ENCODE measurements around the gene KPNA3. TPM values are rescaled to one million over a fixed set of nuclear protein-coding genes. Genes with fewer than 3 reads are reported as not detected.

Gene KPNA3
- total and polyA plus RNA-seq, 4 donors: 10.9 to 22.0 (median 16.6) TPM

DNA sequence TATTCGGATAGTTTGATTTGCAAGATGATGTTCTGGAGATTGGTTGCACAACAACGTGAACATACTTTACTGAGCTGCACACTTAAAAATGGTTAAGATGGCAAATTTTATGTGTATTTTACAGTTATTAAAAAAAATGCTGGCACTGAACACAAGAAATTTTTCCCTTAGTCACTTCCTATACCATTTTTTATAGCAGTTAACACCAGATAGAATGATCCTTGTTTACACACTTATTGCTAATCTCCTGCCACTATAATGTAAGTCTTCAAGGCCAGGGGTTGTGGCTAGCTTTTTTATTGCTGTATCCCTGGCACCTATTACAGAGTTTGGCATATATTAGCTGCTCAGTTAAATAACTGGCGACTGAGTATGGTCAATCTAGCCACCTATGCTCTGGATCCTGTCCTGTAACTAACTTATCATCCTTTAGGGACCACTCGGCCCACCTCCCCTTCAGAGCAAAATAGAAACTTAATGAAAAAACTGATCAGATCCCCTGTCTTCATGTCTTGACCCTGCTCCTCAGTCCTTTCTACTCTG is 99.2 kb downstream of the KPNA3 start (continued):
- TF ChIP-seq CTCF (IDR thresholded peaks at IDR 0.05; ENCODE audit: low read depth, low read length, missing input control) (no peak), JUND (IDR thresholded peaks at IDR 0.05) (no peak), RXRA (IDR thresholded peaks at IDR 0.05) (no peak), ZBTB33 (IDR thresholded peaks at IDR 0.05) (no peak)
- TF ChIP-seq, protein P1, sequence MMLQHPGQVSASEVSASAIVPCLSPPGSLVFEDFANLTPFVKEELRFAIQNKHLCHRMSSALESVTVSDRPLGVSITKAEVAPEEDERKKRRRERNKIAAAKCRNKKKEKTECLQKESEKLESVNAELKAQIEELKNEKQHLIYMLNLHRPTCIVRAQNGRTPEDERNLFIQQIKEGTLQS (IDR thresholded peaks at IDR 0.05): no peak

DNA sequence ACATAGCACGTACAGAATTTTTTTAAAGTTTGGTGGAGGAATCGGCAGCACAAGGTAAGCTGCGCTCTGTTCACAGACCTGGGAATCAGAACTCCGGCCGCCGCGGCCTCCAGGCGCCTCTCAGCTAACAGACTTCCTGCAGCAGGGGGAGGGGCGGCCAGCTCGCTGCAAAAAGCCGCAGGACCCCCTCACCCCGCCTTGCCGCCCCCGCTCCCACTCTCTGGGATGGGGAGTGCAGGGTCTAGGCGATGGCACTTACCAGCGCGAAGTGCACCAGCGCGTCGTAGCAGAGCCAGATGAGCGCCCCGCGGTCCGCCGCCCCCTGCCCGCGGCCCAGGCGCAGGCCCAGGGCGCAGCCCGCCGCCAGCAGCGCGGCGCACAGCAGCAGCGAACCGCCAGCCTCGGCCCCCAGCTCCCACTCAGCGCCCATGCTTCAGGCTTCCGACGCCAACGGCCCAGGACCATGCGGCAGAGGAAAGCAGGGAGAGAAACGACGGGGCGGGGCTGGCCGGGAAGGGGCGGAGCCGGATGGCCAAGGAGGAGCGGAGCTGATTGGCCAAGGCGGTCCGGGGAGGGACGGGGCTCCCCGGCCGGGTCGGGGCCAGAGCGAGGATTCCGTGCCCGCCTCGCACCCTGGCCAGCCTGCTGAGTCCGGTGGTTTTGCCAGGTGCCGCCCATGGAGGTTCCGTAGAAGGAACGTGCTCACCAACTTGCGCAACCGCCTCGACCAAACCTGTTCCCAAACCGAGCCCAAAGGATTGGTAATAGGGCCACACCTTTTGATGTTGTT is 101.3 kb downstream of the KPNA3 start, which contains the start of gene EBPL:
EBPL (minus strand) TSS at position 492 of the 790 bp plus-strand sequence; CDS start at position 430, 62 bp downstream.
- Histone ChIP-seq H3K4me1 (ENCODE audit: control insufficient read depth in 4 of 4, insufficient read depth in 4 of 4, low read length in 3 of 4) (peaks cover 0 to 20% (median 5%) of the 10 kb centered on the region in 4 donors), H3K9ac (ENCODE audit: low read depth in 1 of 2, low read length in 2 of 2) (peak within 1 kb of the TSS; percentile 73 to 86), H3K27ac (ENCODE audit: low read depth in 1 of 2, low read length in 2 of 2) (peak within 1 kb of the TSS; percentile 89 to 93), H3K36me3 (ENCODE audit: control insufficient read depth in 4 of 4, insufficient read depth in 3 of 4, low read depth in 1 of 4, low read length in 3 of 4) (peaks cover 0 to 7% (median 3%) of the 10 kb centered on the region in 4 donors), H3K9me3 (ENCODE audit: control insufficient read depth in 4 of 4, low read length in 3 of 4) (no peaks in the 10 kb centered on the region), H3K4me3 (ENCODE audit: low read depth in 1 of 3, low read length in 3 of 3) (peak within 1 kb of the TSS; percentile 83 to 95 (median 93)), H3K27me3 (ENCODE audit: control insufficient read depth in 4 of 4, insufficient read depth in 4 of 4, low read length in 3 of 4) (no peaks in the 10 kb centered on the region)
- peak; percentile 97 for DNase-seq (ENCODE audit: low spot score)
- TF ChIP-seq EGR1 (IDR thresholded peaks at IDR 0.05; ENCODE audit: low read depth in 2 of 2): no peak
- TF ChIP-seq GABPA (IDR thresholded peaks at IDR 0.05 in 1 of 2, conservative IDR thresholded peaks at IDR 0.05 in 1 of 2): peak in 1 of 2 donors; percentile 30
- TF ChIP-seq FOXA2 (IDR thresholded peaks at IDR 0.05): no peak
- peak in 1 of 2 donors; percentile 29 for TF ChIP-seq JUND (IDR thresholded peaks at IDR 0.05)
- TF ChIP-seq HNF4A (conservative IDR thresholded peaks at IDR 0.05): peak in 1 of 2 donors; percentile 44
- TF ChIP-seq, protein P2, sequence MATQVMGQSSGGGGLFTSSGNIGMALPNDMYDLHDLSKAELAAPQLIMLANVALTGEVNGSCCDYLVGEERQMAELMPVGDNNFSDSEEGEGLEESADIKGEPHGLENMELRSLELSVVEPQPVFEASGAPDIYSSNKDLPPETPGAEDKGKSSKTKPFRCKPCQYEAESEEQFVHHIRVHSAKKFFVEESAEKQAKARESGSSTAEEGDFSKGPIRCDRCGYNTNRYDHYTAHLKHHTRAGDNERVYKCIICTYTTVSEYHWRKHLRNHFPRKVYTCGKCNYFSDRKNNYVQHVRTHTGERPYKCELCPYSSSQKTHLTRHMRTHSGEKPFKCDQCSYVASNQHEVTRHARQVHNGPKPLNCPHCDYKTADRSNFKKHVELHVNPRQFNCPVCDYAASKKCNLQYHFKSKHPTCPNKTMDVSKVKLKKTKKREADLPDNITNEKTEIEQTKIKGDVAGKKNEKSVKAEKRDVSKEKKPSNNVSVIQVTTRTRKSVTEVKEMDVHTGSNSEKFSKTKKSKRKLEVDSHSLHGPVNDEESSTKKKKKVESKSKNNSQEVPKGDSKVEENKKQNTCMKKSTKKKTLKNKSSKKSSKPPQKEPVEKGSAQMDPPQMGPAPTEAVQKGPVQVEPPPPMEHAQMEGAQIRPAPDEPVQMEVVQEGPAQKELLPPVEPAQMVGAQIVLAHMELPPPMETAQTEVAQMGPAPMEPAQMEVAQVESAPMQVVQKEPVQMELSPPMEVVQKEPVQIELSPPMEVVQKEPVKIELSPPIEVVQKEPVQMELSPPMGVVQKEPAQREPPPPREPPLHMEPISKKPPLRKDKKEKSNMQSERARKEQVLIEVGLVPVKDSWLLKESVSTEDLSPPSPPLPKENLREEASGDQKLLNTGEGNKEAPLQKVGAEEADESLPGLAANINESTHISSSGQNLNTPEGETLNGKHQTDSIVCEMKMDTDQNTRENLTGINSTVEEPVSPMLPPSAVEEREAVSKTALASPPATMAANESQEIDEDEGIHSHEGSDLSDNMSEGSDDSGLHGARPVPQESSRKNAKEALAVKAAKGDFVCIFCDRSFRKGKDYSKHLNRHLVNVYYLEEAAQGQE (IDR thresholded peaks at IDR 0.05): peak; percentile 95
- peak; percentile 84 for TF ChIP-seq SP1 (IDR thresholded peaks at IDR 0.05)
- peak in 1 of 2 donors; percentile 37 for TF ChIP-seq RAD21 (IDR thresholded peaks at IDR 0.05)
- TF ChIP-seq RXRA (IDR thresholded peaks at IDR 0.05): peak; percentile 43 to 68
- WGBS: under 1% methylated on average over 67 of the region's 67 CpGs

Data from liver (tissue), 9 donors.